Esophagus squamous epithelium (tissue), 4 donors: ENCODE measurements around the gene ST3GAL4.

ENCODE experiments used
- CTCF ChIP-seq, 6 experiments: fragments of 450-650 bp in 4 of 6; fragments of 200-600 bp in 2 of 6; sonication (generic) in 2 of 6; IDR thresholded peaks; one replicate each; pipeline ENCODE4 v1.5.1; 2016 to 2019; ENCODE audit warnings: antibody characterized with exemption in 6 of 6, mild to moderate bottlenecking in 4 of 6, moderate library complexity in 4 of 6
- POLR2A ChIP-seq, 4 donors: fragments of 450-650 bp; IDR thresholded peaks; one replicate each; pipeline ENCODE4 v1.6.1; 2017; ENCODE audit warnings: antibody characterized with exemption in 4 of 4, mild to moderate bottlenecking in 4 of 4, moderate library complexity in 3 of 4

- no peak for TF ChIP-seq CTCF (IDR thresholded peaks at IDR 0.05)
- no peak for TF ChIP-seq POLR2A (IDR thresholded peaks at IDR 0.05)
Measured at GRCh38 chr11:126432525-126432924, 77.0 kb downstream of the ST3GAL4 start.
